ENCODE measurements around the gene MEX3A. TPM values are rescaled to one million over a fixed set of nuclear protein-coding genes. Genes with fewer than 3 reads are reported as not detected.
A peak's percentile ranks its signal among the peaks of the same experiment; 100 is the strongest.

MEX3A gene
- total and polyA plus RNA-seq, 2 of the 8 experiments (the other 6 are each of a cell fraction or from before 2014, with no cell fraction given), result 34.1 to 52.4 TPM

DNA sequence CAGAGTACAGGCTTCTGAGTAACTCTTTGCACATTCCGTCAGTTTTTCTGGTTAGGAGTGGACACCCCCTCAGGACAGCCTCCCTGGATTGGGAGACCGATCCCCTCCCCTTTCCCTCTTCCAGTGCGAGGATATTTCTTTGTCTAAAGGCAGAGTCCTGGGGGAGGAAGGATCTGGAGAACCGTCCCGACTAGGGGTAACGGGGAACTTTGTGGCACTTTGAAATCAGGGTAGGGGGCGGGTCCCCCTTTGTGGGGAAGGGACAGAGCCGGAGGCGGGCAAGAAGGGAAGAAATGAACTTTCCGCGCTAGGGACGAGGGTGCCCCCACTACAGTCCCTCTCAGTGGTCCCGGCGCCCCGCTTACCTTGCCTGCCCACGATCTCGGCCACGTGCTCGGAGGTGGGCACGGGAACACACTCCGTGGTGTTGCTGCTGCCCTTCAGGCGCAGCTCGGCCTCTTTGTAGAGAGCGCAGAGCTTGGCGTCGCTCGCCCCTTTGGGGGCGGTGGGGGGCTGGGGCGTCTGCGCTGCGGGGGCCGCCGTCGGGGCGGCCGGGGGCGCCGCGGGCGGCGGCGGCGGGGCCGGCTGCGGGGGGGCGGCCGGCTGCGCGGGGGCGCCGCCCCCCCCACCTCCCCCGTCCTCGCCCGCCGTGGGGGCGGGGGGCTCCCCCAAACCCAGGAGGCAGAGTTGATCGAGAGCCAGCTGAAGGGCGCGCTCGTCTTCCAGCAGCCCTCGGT, 917 bp downstream of the MEX3A start:
- Histone ChIP-seq H3K4me2 (ENCODE audit: insufficient read depth in 1 of 2, low read depth in 2 of 2, low read length in 2 of 2) (peak overlapping the region; percentile 76 to 79), H3K9me3 (ENCODE audit: insufficient read depth in 2 of 2, low read depth in 1 of 2, low read length in 1 of 2) (no peaks in the 10 kb centered on the region), H3K56ac (replicated peaks; ENCODE audit: insufficient read length, low read depth, low read length) (peak overlapping the region; percentile 93), H3K4me1 (replicated peaks in 1 of 4; ENCODE audit: control insufficient read depth in 3 of 4, insufficient read depth in 4 of 4, low read length in 3 of 4) (peaks cover 15 to 33% (median 20%) of the 10 kb centered on the region in 4 experiments), H3K9ac (replicated peaks in 1 of 4; ENCODE audit: extremely low read depth in 1 of 4, low read depth in 3 of 4, low read length in 3 of 4) (peak overlapping the region; percentile 60 to 90 (median 76)), H2AFZ (ENCODE audit: low read length) (no peak overlapping the region), H4K5ac (ENCODE audit: insufficient read length, low read depth, low read length) (peak overlapping the region; percentile 97), H2BK5ac (ENCODE audit: low read depth, low read length) (peak overlapping the region; percentile 98), H2BK15ac (ENCODE audit: low read length) (no peak overlapping the region), H2BK20ac (ENCODE audit: low read length) (0 out of 2 replicates have a peak overlapping the region, but pooled peaks have one; percentile 34), H3K36me3 (ENCODE audit: control insufficient read depth in 2 of 4, insufficient read depth in 4 of 4, low read length in 3 of 4) (peaks cover 0 to 15% (median 7%) of the 10 kb centered on the region in 4 experiments; a peak in 5 of 8 replicates), H4K20me1 (replicated peaks in 1 of 2; ENCODE audit: control insufficient read depth in 1 of 2, insufficient read depth in 2 of 2, low read length in 2 of 2) (peaks cover 14 to 23% of the 10 kb centered on the region in 2 experiments), H3K27ac (ENCODE audit: low read depth, low read length) (peak overlapping the region; percentile 86), H3K23ac (ENCODE audit: insufficient read length) (no peak overlapping the region), H3K27me3 (replicated peaks in 1 of 4; ENCODE audit: control insufficient read depth in 3 of 4, extremely low read depth in 1 of 4, insufficient read depth in 3 of 4, low read length in 3 of 4) (no peaks in the 10 kb centered on the region), H3K79me1 (ENCODE audit: low read depth, low read length) (peaks cover 15% of the 10 kb centered on the region), H3K4ac (replicated peaks; ENCODE audit: insufficient read length, low read depth, low read length) (peak overlapping the region; percentile 87), H3K14ac (ENCODE audit: insufficient read length) (peak overlapping the region; percentile 78), H2BK12ac (ENCODE audit: low read depth, low read length) (peak overlapping the region; percentile 87; the same call in 1 of the 2 replicates), H3K23me2 (ENCODE audit: low read depth, low read length) (peaks cover 14% of the 10 kb centered on the region), H3K4me3 (ENCODE audit: extremely low read depth in 1 of 4, insufficient read depth in 2 of 4, low read depth in 3 of 4, low read length in 4 of 4) (peak overlapping the region; percentile 86 to 98 (median 94)), H3K18ac (ENCODE audit: extremely low read depth, low read length) (peak overlapping the region; percentile 97), H4K91ac (replicated peaks; ENCODE audit: insufficient read length, low read length) (peak overlapping the region; percentile 99), H4K8ac (ENCODE audit: extremely low read depth, insufficient read depth, low read length) (peak overlapping the region; percentile 60; the same call in 1 of the 2 replicates), H3K79me2 (ENCODE audit: control insufficient read depth in 1 of 2, insufficient read depth in 2 of 2, low read length in 2 of 2) (peaks cover 19 to 72% of the 10 kb centered on the region in 2 experiments), H2AK5ac (ENCODE audit: low read depth, low read length) (0 out of 2 replicates have a peak overlapping the region, but pooled peaks have one; percentile 17), H2BK120ac (replicated peaks; ENCODE audit: low read depth, low read length) (peak overlapping the region; percentile 81)
- FAIRE-seq (no peak), DNase-seq (ENCODE audit: low read depth in 1 of 2, low spot score in 2 of 2) (no peak)
- ChIA-PET CTCF (ENCODE audit: partially characterized antibody) (interaction anchor here (0.8 to 29.5 kb wide), 3 partner anchors 8 to 50 kb away, joined by 4 to 1994 read pairs (median 5); partner anchors contain the start of gene LMNA), POLR2A (ENCODE audit: partially characterized antibody) (interaction anchor here (1.0 to 29.6 kb wide), 12 partner anchors 7 to 147 kb away, joined by 3 to 763 read pairs (median 12); partner anchors contain the start of genes ARHGEF2, KHDC4, LMNA and RAB25)
- WGBS, 2 experiments (ENCODE audit: extremely low coverage in 1 of 2, insufficient coverage in 1 of 2, insufficient read length in 1 of 2, insufficient replicate concordance in 2 of 2, low coverage in 1 of 2, low lambda C conversion rate in 2 of 2, missing lambda C conversion rate in 1 of 2), result 2% methylated on average over 19 of the region's 61 CpGs; no CpG with 5 or more reads in 1 of the 2 experiments
- TF ChIP-seq CHD1 (IDR thresholded peaks at IDR 0.05; ENCODE audit: low read depth, low read length) (no peak), BCL11A (IDR thresholded peaks at IDR 0.05; ENCODE audit: low read depth in 2 of 2, low read length in 2 of 2) (no peak), HDAC2 (IDR thresholded peaks at IDR 0.05; ENCODE audit: borderline replicate concordance in 1 of 2, low read depth in 2 of 2, low read length in 2 of 2) (peak in 1 of 2 experiments; percentile 69; a peak in 2 of 4 replicates), HDAC6 (IDR thresholded peaks at IDR 0.05; ENCODE audit: low read depth, low read length) (no peak), NRF1 (IDR thresholded peaks at IDR 0.05; ENCODE audit: low read depth, low read length) (no peak), SUZ12 (IDR thresholded peaks at IDR 0.05; ENCODE audit: low read length) (no peak), SP4 (IDR thresholded peaks at IDR 0.05; ENCODE audit: low read length) (no peak), TCF12 (IDR thresholded peaks at IDR 0.05; ENCODE audit: low read depth, low read length) (no peak)
- TF ChIP-seq, protein P1, sequence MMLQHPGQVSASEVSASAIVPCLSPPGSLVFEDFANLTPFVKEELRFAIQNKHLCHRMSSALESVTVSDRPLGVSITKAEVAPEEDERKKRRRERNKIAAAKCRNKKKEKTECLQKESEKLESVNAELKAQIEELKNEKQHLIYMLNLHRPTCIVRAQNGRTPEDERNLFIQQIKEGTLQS (IDR thresholded peaks at IDR 0.05; ENCODE audit: insufficient read depth, low read depth, low read length), result no peak

Data from H1 (cell line).